SK-N-SH treated with all-trans-retinoic acid at 6 μM for 48 hours (cell line): ENCODE measurements around the gene CTNND2.

Experiments
- ATAC-seq: fragments of 200-7000 bp; cut with Tn5 transposase; 3 replicates; pipeline ENCODE4 v1.9.1; 2020; ENCODE audit warnings: mild to moderate bottlenecking, moderate library complexity
- ARNTL ChIP-seq: fragments of 450-650 bp; formaldehyde crosslinking; IDR thresholded peaks from 2 replicates; pipeline ENCODE4 v1.5.0; 2020; ENCODE audit warnings: low read depth, mild to moderate bottlenecking, moderate library complexity, borderline replicate concordance
- BACH2 ChIP-seq: fragments of 250-450 bp; sonication (Bioruptor Pico); IDR thresholded peaks from 2 replicates; pipeline ENCODE4 v1.9.0; 2021; ENCODE audit warnings: mild to moderate bottlenecking, borderline replicate concordance
- CSDC2 ChIP-seq: fragments of 250-450 bp; sonication (Bioruptor Pico); IDR thresholded peaks from 2 replicates; pipeline ENCODE4 v1.5.0; 2020; ENCODE audit warnings: mild to moderate bottlenecking, moderate library complexity
- ESRRG ChIP-seq: fragments of 250-450 bp; sonication (Bioruptor Pico); IDR thresholded peaks from 2 replicates; pipeline ENCODE4 v1.6.1; 2021; ENCODE audit warnings: mild to moderate bottlenecking
- GLIS3 ChIP-seq: fragments of 250-450 bp; sonication (Bioruptor Pico); IDR thresholded peaks from 2 replicates; pipeline ENCODE4 v1.5.0; 2020; ENCODE audit warnings: mild to moderate bottlenecking, moderate library complexity
- ISL1 ChIP-seq: fragments of 250-450 bp; sonication (Bioruptor Pico); IDR thresholded peaks from 2 replicates; pipeline ENCODE4 v2.1.2; 2022; ENCODE audit warnings: mild to moderate bottlenecking, moderate library complexity
- OSR1 ChIP-seq: fragments of 250-450 bp; sonication (Bioruptor Pico); IDR thresholded peaks from 2 replicates; pipeline ENCODE4 v1.8.0; 2022; ENCODE audit warnings: moderate library complexity, mild to moderate bottlenecking, inconsistent platforms
- PPARA ChIP-seq: fragments of 250-450 bp; sonication (Bioruptor Pico); IDR thresholded peaks from 2 replicates; pipeline ENCODE4 v1.5.0; 2020; ENCODE audit warnings: mild to moderate bottlenecking, borderline replicate concordance
- RARB ChIP-seq: fragments of 250-450 bp; sonication (Bioruptor Pico); IDR thresholded peaks from 2 replicates; pipeline ENCODE4 v1.8.0; 2021; ENCODE audit warnings: mild to moderate bottlenecking, moderate library complexity
- SNAI2 ChIP-seq: fragments of 250-450 bp; sonication (Bioruptor Pico); IDR thresholded peaks from 2 replicates; pipeline ENCODE4 v1.5.0; 2020; ENCODE audit warnings: mild to moderate bottlenecking, moderate library complexity
- TCF4 ChIP-seq: fragments of 250-450 bp; sonication (Bioruptor Pico); IDR thresholded peaks from 2 replicates; pipeline ENCODE4 v1.8.0; 2021; ENCODE audit warnings: mild to moderate bottlenecking, moderate library complexity, borderline replicate concordance
- ZC3H10 ChIP-seq: fragments of 250-450 bp; sonication (Bioruptor Pico); IDR thresholded peaks from 2 replicates; pipeline ENCODE4 v1.5.1; 2021; ENCODE audit warnings: mild to moderate bottlenecking, moderate library complexity
- ZFP3 ChIP-seq: fragments of 250-450 bp; sonication (Bioruptor Pico); IDR thresholded peaks from 2 replicates; pipeline ENCODE4 v1.5.0; 2020; ENCODE audit warnings: mild to moderate bottlenecking, moderate library complexity
- ZFP30 ChIP-seq: fragments of 450-650 bp; formaldehyde crosslinking; IDR thresholded peaks from 2 replicates; pipeline ENCODE4 v1.5.0; 2022; ENCODE audit warnings: mild to moderate bottlenecking, moderate library complexity
- ZNF565 ChIP-seq: fragments of 450-650 bp; formaldehyde crosslinking; conservative IDR thresholded peaks from 2 replicates; pipeline ENCODE4 v1.5.0; 2020; ENCODE audit warnings: low read depth, mild to moderate bottlenecking, moderate library complexity
- ZNF70 ChIP-seq: fragments of 450-650 bp; formaldehyde crosslinking; IDR thresholded peaks from 2 replicates; pipeline ENCODE4 v1.5.0; 2020; ENCODE audit warnings: mild to moderate bottlenecking, moderate library complexity
- ZNF8 ChIP-seq: fragments of 450-650 bp; formaldehyde crosslinking; IDR thresholded peaks from 2 replicates; pipeline ENCODE4 v1.5.0; 2020; ENCODE audit warnings: mild to moderate bottlenecking, moderate library complexity
- TF ChIP-seq, protein P1 (sequence below): fragments of 250-450 bp; sonication (Bioruptor Pico); IDR thresholded peaks from 2 replicates; pipeline ENCODE4 v1.5.0; 2020; ENCODE audit warnings: mild to moderate bottlenecking, moderate library complexity
- TF ChIP-seq, protein P2 (sequence below): fragments of 250-450 bp; sonication (Bioruptor Pico); IDR thresholded peaks from 2 replicates; pipeline ENCODE4 v1.5.1; 2021; ENCODE audit warnings: mild to moderate bottlenecking, moderate library complexity
- TF ChIP-seq, protein P3 (sequence below): fragments of 250-450 bp; sonication (Bioruptor Pico); IDR thresholded peaks from 2 replicates; pipeline ENCODE4 v1.8.0; 2020; ENCODE audit warnings: mild to moderate bottlenecking, moderate library complexity, borderline replicate concordance
- TF ChIP-seq, protein P4 (sequence below): fragments of 250-450 bp; sonication (Bioruptor Pico); IDR thresholded peaks from 2 replicates; pipeline ENCODE4 v1.5.1; 2020; ENCODE audit warnings: low read depth, mild to moderate bottlenecking, moderate library complexity
- TF ChIP-seq, protein P5 (sequence below): fragments of 250-450 bp; sonication (Bioruptor Pico); IDR thresholded peaks from 2 replicates; pipeline ENCODE4 v1.8.0; 2021; ENCODE audit warnings: low read depth, mild to moderate bottlenecking, moderate library complexity, borderline replicate concordance

The CTNND2 gene

DNA sequence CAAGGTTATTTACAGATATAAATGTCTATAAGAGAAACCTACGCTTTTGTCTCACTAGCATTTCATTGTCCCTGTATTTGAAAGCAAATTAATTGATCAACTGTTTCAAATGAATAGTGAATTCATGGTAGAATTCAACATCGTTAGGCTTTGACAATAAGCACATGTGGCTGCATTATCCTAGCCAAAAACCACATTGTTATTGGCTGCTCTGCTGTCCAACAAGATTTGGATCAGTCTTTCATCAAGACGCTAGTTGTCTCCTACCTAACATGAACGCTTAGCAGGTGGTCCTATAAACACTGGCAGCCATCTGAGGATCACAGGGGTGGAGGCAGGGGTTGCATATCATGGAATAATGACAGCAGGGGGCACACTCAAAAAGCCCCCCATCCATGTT, 455.0 kb downstream of the CTNND2 start (continued):
- TF ChIP-seq, protein P1, sequence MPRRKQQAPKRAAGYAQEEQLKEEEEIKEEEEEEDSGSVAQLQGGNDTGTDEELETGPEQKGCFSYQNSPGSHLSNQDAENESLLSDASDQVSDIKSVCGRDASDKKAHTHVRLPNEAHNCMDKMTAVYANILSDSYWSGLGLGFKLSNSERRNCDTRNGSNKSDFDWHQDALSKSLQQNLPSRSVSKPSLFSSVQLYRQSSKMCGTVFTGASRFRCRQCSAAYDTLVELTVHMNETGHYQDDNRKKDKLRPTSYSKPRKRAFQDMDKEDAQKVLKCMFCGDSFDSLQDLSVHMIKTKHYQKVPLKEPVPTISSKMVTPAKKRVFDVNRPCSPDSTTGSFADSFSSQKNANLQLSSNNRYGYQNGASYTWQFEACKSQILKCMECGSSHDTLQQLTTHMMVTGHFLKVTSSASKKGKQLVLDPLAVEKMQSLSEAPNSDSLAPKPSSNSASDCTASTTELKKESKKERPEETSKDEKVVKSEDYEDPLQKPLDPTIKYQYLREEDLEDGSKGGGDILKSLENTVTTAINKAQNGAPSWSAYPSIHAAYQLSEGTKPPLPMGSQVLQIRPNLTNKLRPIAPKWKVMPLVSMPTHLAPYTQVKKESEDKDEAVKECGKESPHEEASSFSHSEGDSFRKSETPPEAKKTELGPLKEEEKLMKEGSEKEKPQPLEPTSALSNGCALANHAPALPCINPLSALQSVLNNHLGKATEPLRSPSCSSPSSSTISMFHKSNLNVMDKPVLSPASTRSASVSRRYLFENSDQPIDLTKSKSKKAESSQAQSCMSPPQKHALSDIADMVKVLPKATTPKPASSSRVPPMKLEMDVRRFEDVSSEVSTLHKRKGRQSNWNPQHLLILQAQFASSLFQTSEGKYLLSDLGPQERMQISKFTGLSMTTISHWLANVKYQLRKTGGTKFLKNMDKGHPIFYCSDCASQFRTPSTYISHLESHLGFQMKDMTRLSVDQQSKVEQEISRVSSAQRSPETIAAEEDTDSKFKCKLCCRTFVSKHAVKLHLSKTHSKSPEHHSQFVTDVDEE (CRISPR knock-in tag) = no peak
- TF ChIP-seq, protein P2, sequence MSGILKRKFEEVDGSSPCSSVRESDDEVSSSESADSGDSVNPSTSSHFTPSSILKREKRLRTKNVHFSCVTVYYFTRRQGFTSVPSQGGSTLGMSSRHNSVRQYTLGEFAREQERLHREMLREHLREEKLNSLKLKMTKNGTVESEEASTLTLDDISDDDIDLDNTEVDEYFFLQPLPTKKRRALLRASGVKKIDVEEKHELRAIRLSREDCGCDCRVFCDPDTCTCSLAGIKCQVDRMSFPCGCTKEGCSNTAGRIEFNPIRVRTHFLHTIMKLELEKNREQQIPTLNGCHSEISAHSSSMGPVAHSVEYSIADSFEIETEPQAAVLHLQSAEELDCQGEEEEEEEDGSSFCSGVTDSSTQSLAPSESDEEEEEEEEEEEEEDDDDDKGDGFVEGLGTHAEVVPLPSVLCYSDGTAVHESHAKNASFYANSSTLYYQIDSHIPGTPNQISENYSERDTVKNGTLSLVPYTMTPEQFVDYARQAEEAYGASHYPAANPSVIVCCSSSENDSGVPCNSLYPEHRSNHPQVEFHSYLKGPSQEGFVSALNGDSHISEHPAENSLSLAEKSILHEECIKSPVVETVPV (CRISPR knock-in tag) = no peak
- no peak for TF ChIP-seq OSR1 (CRISPR knock-in tag)
- TF ChIP-seq, all 23 proteins: peak for 0

DNA sequence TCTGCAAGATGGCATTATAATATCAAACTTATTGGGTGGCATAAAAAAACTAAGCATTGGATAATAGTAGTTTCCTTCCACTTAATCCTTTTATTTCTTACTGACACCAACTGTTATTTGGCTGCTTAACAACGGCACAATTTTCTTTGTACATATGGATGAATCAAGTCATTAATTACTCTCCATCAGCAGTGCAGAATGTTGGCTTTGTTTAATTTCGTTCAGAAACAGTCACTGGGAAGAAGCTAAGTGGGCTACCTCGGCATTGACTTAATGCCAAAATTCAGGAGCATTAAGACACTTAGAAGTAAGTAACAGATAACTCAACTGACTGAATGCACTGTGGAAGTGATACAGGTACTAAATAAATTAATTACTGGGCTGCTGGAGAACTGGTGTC, 460.4 kb downstream of the CTNND2 start:
- TF ChIP-seq PPARA (no peak), ESRRG (CRISPR knock-in tag) (no peak), ISL1 (CRISPR knock-in tag) (no peak), ZNF565 (CRISPR knock-in tag) (no peak), BACH2 (no peak), ARNTL (no peak), CSDC2 (CRISPR knock-in tag) (no peak), ZNF8 (no peak), TCF4 (CRISPR knock-in tag) (no peak), ZC3H10 (CRISPR knock-in tag) (no peak), GLIS3 (no peak), ZFP30 (CRISPR knock-in tag) (no peak), RARB (CRISPR knock-in tag) (no peak), ZFP3 (CRISPR knock-in tag) (no peak), OSR1 (CRISPR knock-in tag) (no peak), SNAI2 (no peak)
- TF ChIP-seq, protein P3, sequence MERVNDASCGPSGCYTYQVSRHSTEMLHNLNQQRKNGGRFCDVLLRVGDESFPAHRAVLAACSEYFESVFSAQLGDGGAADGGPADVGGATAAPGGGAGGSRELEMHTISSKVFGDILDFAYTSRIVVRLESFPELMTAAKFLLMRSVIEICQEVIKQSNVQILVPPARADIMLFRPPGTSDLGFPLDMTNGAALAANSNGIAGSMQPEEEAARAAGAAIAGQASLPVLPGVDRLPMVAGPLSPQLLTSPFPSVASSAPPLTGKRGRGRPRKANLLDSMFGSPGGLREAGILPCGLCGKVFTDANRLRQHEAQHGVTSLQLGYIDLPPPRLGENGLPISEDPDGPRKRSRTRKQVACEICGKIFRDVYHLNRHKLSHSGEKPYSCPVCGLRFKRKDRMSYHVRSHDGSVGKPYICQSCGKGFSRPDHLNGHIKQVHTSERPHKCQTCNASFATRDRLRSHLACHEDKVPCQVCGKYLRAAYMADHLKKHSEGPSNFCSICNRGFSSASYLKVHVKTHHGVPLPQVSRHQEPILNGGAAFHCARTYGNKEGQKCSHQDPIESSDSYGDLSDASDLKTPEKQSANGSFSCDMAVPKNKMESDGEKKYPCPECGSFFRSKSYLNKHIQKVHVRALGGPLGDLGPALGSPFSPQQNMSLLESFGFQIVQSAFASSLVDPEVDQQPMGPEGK (CRISPR knock-in tag) = no peak
- TF ChIP-seq, protein P4, sequence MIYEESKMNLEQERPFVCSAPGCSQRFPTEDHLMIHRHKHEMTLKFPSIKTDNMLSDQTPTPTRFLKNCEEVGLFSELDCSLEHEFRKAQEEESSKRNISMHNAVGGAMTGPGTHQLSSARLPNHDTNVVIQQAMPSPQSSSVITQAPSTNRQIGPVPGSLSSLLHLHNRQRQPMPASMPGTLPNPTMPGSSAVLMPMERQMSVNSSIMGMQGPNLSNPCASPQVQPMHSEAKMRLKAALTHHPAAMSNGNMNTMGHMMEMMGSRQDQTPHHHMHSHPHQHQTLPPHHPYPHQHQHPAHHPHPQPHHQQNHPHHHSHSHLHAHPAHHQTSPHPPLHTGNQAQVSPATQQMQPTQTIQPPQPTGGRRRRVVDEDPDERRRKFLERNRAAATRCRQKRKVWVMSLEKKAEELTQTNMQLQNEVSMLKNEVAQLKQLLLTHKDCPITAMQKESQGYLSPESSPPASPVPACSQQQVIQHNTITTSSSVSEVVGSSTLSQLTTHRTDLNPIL = no peak
- TF ChIP-seq, protein P5, sequence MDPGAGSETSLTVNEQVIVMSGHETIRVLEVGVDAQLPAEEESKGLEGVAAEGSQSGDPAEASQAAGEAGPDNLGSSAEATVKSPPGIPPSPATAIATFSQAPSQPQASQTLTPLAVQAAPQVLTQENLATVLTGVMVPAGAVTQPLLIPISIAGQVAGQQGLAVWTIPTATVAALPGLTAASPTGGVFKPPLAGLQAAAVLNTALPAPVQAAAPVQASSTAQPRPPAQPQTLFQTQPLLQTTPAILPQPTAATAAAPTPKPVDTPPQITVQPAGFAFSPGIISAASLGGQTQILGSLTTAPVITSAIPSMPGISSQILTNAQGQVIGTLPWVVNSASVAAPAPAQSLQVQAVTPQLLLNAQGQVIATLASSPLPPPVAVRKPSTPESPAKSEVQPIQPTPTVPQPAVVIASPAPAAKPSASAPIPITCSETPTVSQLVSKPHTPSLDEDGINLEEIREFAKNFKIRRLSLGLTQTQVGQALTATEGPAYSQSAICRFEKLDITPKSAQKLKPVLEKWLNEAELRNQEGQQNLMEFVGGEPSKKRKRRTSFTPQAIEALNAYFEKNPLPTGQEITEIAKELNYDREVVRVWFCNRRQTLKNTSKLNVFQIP (CRISPR knock-in tag) = no peak
- TF ChIP-seq, protein P2 (CRISPR knock-in tag) = no peak
- no peak for ATAC-seq

DNA sequence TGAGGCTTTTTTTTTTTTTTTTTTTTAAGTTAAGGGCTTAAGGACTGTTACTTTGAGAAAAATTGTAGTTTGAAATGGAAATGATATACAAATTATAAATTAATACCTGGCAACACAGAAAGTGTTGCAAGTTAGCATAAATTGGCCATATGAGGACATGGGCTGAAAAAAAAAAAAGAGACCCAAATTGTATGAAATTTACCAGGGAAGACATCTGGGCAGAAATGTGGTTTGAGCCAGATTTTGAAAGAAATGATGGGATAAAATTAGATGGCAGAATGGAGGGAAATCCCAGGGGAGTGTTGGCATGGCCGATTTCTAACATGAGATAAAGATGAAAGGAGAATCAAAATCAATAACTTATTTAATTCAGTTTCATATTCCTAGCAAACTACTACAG, 472.1 kb downstream of the CTNND2 start:
- ATAC-seq = no peak
- TF ChIP-seq ZFP30 (CRISPR knock-in tag) = no peak
- no peak for TF ChIP-seq ZNF70
- no peak for TF ChIP-seq TCF4 (CRISPR knock-in tag)
- no peak for TF ChIP-seq SNAI2
- no peak for TF ChIP-seq ZC3H10 (CRISPR knock-in tag)
- no peak for TF ChIP-seq ZNF565 (CRISPR knock-in tag)
- no peak for TF ChIP-seq PPARA
- TF ChIP-seq, protein P5 (CRISPR knock-in tag) = no peak
- TF ChIP-seq RARB (CRISPR knock-in tag) = no peak
- no peak for TF ChIP-seq ARNTL
- TF ChIP-seq, protein P1 (CRISPR knock-in tag) = no peak
- no peak for TF ChIP-seq ISL1 (CRISPR knock-in tag)
- TF ChIP-seq CSDC2 (CRISPR knock-in tag) = no peak
- TF ChIP-seq BACH2 = no peak
